PC-3 (cell line): ENCODE data around the gene GATM.

Experiments used
- EZH2 ChIP-seq: fragments of 300-600 bp; sonication (generic); IDR thresholded peaks from one replicate; pipeline ENCODE4 v1.6.1; 2017; ENCODE audit warnings: antibody characterized with exemption, mild to moderate bottlenecking, low read length; ENCODE audit not compliant: unreplicated experiment
- TF ChIP-seq, protein P1 (sequence below): fragments of 300-600 bp; sonication (generic); conservative IDR thresholded peaks from 2 replicates; pipeline ENCODE4 v1.5.1; 2017; ENCODE audit warnings: antibody characterized with exemption, low read depth, mild to moderate bottlenecking, low read length

DNA sequence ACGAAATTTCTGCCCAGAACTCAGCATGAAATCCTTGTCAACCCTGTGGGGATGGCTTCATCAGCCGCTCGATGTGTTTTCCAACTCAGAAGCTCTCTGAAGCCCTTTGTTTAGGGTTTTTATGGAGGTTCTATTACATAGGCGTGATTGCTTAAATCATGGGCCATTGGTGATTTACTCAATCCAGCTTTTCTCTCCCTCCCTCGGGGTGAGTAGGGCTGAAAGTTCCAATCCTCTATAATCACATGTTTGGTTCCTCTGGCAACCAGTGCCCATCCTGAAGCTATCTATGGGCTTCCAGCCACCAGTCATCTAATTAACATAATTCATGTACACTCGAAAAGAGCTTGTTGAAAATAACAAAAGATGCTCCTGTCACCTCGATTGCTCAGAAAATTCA, 51.6 kb downstream of the GATM start:
- TF ChIP-seq, protein P1, sequence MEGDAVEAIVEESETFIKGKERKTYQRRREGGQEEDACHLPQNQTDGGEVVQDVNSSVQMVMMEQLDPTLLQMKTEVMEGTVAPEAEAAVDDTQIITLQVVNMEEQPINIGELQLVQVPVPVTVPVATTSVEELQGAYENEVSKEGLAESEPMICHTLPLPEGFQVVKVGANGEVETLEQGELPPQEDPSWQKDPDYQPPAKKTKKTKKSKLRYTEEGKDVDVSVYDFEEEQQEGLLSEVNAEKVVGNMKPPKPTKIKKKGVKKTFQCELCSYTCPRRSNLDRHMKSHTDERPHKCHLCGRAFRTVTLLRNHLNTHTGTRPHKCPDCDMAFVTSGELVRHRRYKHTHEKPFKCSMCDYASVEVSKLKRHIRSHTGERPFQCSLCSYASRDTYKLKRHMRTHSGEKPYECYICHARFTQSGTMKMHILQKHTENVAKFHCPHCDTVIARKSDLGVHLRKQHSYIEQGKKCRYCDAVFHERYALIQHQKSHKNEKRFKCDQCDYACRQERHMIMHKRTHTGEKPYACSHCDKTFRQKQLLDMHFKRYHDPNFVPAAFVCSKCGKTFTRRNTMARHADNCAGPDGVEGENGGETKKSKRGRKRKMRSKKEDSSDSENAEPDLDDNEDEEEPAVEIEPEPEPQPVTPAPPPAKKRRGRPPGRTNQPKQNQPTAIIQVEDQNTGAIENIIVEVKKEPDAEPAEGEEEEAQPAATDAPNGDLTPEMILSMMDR: no peak
- TF ChIP-seq EZH2: no peak
